ENCODE measurements around the gene CD8B.

The CD8B gene

GRCh38 chr2:86772611-86773010 lies 89.1 kb downstream of the CD8B start:
- Histone ChIP-seq H3K27ac (replicated peaks) (no peak overlapping the region), H3K4me3 (replicated peaks; ENCODE audit: insufficient read depth, low read length) (no peak overlapping the region), H3K27me3 (ENCODE audit: insufficient read depth, poor library complexity, severe bottlenecking) (no peaks in the 10 kb centered on the region)
- no peak for TF ChIP-seq CTCF (IDR thresholded peaks at IDR 0.05; ENCODE audit: insufficient read depth, low read length)
- TF ChIP-seq GABPA (IDR thresholded peaks at IDR 0.05; ENCODE audit: low read depth), result no peak
- TF ChIP-seq POLR2AphosphoS5 (IDR thresholded peaks at IDR 0.05; ENCODE audit: low read depth), result no peak
- no peak for TF ChIP-seq REST (IDR thresholded peaks at IDR 0.05; ENCODE audit: insufficient replicate concordance, low read depth)
- no peak for TF ChIP-seq SPI1 (IDR thresholded peaks at IDR 0.05; ENCODE audit: borderline replicate concordance, low read depth)
- no peak for DNase-seq (ENCODE audit: low read depth in 1 of 2, low spot score in 1 of 2)

- no peak for DNase-seq (ENCODE audit: low read depth in 1 of 2, low spot score in 1 of 2)
- H3K27ac ChIP-seq (replicated peaks), result no peak overlapping the region
- no peak for TF ChIP-seq GABPA (IDR thresholded peaks at IDR 0.05; ENCODE audit: low read depth)
- TF ChIP-seq SPI1 (IDR thresholded peaks at IDR 0.05; ENCODE audit: borderline replicate concordance, low read depth), result no peak
- no peak for TF ChIP-seq REST (IDR thresholded peaks at IDR 0.05; ENCODE audit: insufficient replicate concordance, low read depth)
- TF ChIP-seq CTCF (IDR thresholded peaks at IDR 0.05; ENCODE audit: insufficient read depth, low read length), result no peak
- TF ChIP-seq POLR2AphosphoS5 (IDR thresholded peaks at IDR 0.05; ENCODE audit: low read depth), result no peak
- no peaks in the 10 kb centered on the region for H3K27me3 ChIP-seq (ENCODE audit: insufficient read depth, poor library complexity, severe bottlenecking)
- H3K4me3 ChIP-seq (replicated peaks; ENCODE audit: insufficient read depth, low read length), result no peak overlapping the region
These were observed 90.8 kb downstream of the CD8B start for GRCh38 chr2:86770816-86771301.

GRCh38 chr2:86769838-86770237 lies 91.8 kb downstream of the CD8B start:
- TF ChIP-seq POLR2AphosphoS5 (IDR thresholded peaks at IDR 0.05; ENCODE audit: low read depth), result no peak
- no peak for TF ChIP-seq REST (IDR thresholded peaks at IDR 0.05; ENCODE audit: insufficient replicate concordance, low read depth)
- no peak for TF ChIP-seq SPI1 (IDR thresholded peaks at IDR 0.05; ENCODE audit: borderline replicate concordance, low read depth)
- TF ChIP-seq CTCF (IDR thresholded peaks at IDR 0.05; ENCODE audit: insufficient read depth, low read length), result no peak
- H3K4me3 ChIP-seq (replicated peaks; ENCODE audit: insufficient read depth, low read length), result no peak overlapping the region

More at GRCh38 chr2:86769838-86770237, 91.8 kb downstream of the CD8B start:
- no peaks in the 10 kb centered on the region for H3K27me3 ChIP-seq (ENCODE audit: insufficient read depth, poor library complexity, severe bottlenecking)
- no peak overlapping the region for H3K27ac ChIP-seq (replicated peaks)
- DNase-seq (ENCODE audit: low read depth in 1 of 2, low spot score in 1 of 2), result no peak
